HG02852 (cell line): ENCODE data around the gene ZNF837.

Experiments used
- ATAC-seq: cut with Tn5 transposase; IDR thresholded peaks from one replicate; pipeline ENCODE4 v1.9.1; 2021; ENCODE audit warnings: mild to moderate bottlenecking, moderate library complexity; ENCODE audit not compliant: unreplicated experiment

Gene ZNF837

GRCh38 chr19:58325311-58326022 lies 55.4 kb downstream of the ZNF837 start:
- no peak for ATAC-seq

DNA sequence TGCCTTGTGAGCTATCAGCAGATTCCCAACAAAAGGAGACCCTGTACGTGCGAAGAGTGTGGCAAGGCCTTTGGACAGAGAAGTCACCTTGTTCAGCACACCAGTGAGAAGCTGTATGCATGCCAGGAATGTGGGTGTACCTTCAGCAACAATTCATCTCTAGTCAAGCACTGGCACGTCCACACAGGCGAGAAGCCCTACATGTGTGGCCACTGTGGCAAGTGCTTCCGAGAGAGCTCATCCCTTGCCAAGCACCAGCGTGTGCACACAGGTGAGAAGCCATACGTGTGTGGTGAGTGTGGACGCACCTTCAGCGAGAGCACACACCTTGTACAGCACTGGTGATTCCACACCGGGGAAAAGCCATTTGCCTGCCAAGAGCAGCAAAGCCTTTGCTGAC lies 61.6 kb downstream of the ZNF837 start:
- no peak for ATAC-seq

DNA sequence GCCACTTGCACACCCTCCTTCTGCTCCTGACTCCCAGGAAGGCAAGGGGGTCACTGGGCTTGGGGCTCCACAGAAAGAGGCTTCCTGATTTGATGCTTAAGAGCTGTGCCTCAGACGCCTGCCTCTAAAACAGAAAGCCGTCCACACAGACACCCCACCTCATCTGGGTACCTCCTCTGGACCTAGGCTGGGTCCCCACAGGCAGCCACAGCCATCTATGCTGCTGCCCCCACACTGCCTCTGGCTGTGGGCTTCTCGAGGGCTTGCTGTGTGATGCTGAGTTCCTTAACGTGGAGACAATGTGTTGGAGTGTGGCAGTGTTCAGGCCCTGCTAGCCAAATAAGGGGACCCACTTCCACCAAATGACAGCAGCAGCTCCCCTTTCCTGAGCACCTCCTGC lies 62.5 kb downstream of the ZNF837 start:
- no peak for ATAC-seq
